ENCODE measurements around the gene AUTS2.

Gene AUTS2

GRCh38 chr7:70665997-70666396 lies 1067.7 kb downstream of the AUTS2 start:
- H3K4me3 ChIP-seq (ENCODE audit: low read depth, low read length): no peak overlapping the region
- TF ChIP-seq, protein P1, sequence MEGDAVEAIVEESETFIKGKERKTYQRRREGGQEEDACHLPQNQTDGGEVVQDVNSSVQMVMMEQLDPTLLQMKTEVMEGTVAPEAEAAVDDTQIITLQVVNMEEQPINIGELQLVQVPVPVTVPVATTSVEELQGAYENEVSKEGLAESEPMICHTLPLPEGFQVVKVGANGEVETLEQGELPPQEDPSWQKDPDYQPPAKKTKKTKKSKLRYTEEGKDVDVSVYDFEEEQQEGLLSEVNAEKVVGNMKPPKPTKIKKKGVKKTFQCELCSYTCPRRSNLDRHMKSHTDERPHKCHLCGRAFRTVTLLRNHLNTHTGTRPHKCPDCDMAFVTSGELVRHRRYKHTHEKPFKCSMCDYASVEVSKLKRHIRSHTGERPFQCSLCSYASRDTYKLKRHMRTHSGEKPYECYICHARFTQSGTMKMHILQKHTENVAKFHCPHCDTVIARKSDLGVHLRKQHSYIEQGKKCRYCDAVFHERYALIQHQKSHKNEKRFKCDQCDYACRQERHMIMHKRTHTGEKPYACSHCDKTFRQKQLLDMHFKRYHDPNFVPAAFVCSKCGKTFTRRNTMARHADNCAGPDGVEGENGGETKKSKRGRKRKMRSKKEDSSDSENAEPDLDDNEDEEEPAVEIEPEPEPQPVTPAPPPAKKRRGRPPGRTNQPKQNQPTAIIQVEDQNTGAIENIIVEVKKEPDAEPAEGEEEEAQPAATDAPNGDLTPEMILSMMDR (IDR thresholded peaks at IDR 0.05; ENCODE audit: low read depth, low read length): no peak

DNA sequence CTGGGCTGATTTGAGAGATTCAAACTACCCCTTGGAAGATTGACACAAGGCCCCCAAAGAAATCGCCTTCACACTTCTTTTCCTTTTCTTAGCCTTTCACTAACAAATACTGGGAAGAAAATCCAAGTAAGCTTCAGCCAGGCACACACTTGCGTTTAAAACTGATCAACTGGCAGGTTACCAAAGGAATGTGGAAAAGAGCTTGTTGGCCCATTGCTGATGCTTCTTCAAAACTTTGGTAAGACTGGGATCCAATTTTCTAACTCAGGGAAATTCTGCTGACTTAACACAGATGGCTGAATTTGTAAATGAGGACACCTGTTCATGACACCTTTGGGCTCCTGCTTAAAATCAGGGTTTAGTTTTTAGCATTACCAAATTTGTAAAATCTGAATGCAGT lies 1069.1 kb downstream of the AUTS2 start:
- no peak overlapping the region for H3K4me3 ChIP-seq (ENCODE audit: low read depth, low read length)
- TF ChIP-seq, protein P1 (IDR thresholded peaks at IDR 0.05; ENCODE audit: low read depth, low read length): no peak

DNA sequence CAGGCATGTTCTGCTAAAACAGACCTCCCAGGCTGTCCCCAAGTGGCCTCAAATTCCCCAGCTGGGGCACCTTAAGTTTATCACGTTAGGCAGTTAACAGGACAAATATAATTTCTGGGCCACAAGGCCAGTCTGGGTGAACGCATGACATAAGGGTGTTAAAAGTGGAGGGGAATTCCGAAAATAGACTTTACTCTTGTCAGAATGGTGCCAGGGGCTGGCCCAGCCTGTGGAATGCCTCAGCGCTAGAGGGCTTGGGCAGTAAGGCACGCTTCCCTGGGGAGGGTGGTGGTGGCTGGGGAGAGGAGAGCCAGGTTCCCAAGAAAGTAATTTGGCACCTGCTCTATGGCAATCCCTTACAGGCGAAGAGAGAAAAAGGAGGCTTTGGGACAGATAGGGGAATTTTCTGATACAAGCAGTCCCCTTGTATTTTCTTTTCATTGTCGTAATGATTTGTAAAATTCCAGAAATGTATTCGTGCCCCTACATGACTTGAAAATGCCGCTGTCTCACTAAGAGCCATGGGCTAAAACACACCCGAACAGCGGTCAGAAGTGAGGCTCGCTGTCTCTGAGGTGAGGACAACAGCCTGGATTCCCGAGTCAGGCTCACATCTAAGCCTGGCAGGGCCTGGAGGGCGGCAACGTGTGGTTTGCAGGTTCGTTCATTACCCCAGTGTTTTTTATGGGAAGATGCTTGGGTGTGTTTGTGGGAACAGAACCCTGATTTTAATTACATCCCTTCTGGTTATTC lies 1070.5 kb downstream of the AUTS2 start:
- TF ChIP-seq, protein P1 (IDR thresholded peaks at IDR 0.05; ENCODE audit: low read depth, low read length): no peak
- H3K4me3 ChIP-seq (ENCODE audit: low read depth, low read length): no peak overlapping the region

DNA sequence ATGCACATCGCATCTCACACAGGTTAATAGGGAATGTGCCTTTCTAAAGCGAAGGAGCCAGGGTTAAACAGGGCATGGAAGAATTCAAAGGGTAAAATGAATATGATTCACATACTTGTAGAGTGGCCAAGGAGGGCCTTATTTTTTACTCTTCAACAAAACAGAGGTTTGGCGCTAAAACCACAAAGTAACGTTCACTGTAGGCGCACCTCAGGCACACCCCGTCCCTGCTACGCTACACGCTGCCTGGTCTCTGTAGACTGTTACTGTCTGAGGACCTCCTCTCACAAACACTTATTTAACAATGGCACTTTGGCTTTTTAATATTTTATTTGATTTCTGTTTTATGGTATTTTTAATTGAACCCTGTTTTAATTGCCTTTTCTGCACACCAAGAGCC lies 1071.6 kb downstream of the AUTS2 start:
- no peak overlapping the region for H3K4me3 ChIP-seq (ENCODE audit: low read depth, low read length)
- TF ChIP-seq, protein P1 (IDR thresholded peaks at IDR 0.05; ENCODE audit: low read depth, low read length): no peak

DNA sequence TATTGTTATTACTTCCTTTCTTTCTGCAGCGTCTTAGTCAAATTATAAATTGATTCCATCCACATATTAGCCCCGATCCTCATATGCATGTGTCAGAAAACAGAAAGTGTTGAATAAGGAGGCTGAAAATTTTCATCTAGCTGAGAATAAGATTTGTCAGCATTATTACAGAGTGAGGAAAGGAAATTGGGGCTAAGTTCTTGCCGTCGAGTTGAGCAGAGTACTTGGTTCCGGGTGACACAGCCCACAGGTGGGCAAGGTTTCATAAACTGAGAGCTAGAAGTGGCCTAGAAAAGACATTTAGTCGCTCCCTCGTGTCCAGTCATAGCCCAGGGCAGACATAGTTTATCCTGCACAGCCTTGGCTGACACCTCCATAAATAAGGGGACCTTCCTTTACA lies 1072.0 kb downstream of the AUTS2 start:
- no peak overlapping the region for H3K4me3 ChIP-seq (ENCODE audit: low read depth, low read length)
- TF ChIP-seq, protein P1 (IDR thresholded peaks at IDR 0.05; ENCODE audit: low read depth, low read length): no peak

GRCh38 chr7:70673778-70674570 lies 1075.7 kb downstream of the AUTS2 start:
- TF ChIP-seq, protein P1 (IDR thresholded peaks at IDR 0.05; ENCODE audit: low read depth, low read length): no peak

DNA sequence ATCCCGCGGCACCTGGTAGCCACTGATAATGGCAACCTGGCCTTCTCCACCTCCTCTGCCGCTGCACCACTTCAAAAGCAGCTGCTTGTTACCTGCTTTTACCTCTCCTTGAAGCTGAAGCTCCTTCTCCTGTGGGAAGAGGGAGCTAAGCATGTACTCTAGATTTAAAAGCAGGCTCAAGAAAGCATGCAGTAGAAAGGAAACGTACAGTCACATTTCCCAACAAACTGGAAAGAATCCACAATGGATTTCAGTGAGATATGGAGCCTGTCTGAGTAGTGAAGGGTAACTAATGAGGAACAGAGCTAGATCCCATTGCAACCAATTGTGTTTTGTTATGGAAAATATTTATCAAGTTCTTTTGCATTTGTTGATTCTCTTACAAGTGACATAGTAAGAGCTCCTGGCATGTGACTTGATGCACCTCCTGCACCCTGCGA lies 1076.3 kb downstream of the AUTS2 start:
- H3K4me3 ChIP-seq (ENCODE audit: low read depth, low read length): no peak overlapping the region
- TF ChIP-seq, protein P1 (IDR thresholded peaks at IDR 0.05; ENCODE audit: low read depth, low read length): no peak

More at GRCh38 chr7:70673778-70674570, 1075.7 kb downstream of the AUTS2 start:
- no peak overlapping the region for H3K4me3 ChIP-seq (ENCODE audit: low read depth, low read length)
